Panc1 (cell line): Measurements from ENCODE around the gene SLC4A5. TPM values are rescaled to one million over a fixed set of nuclear protein-coding genes. Genes with fewer than 3 reads are reported as not detected.

Source experiments
- ATAC-seq: fragments of 200-7000 bp; cut with Tn5 transposase; 2 replicates; pipeline ENCODE4 v1.9.1; 2020; ENCODE audit warnings: mild to moderate bottlenecking, moderate library complexity
- BruUV-seq: library from RNA; stranded (reverse); fragments of 400-500 nt; replicated peaks from 2 replicates; lab custom pipeline; 2021; lab: Mats Ljungman, UMichigan
- CTCF ChIA-PET: fragments of 300-600 bp; sonication (Branson Sonifier 250); formaldehyde crosslinking; loops from one replicate; lab custom pipeline; 2022; ENCODE audit warnings: antibody characterized with exemption; lab: Charles Lee
- POLR2A ChIA-PET: fragments of 300-600 bp; sonication (Branson Sonifier 250); formaldehyde crosslinking; loops from one replicate; lab custom pipeline; 2022; ENCODE audit warnings: antibody characterized with exemption; lab: Charles Lee
- DNase-seq: peaks from one replicate; pipeline ENCODE4 v3.0.0-alpha.2; 2010; ENCODE audit warnings: low read depth, low spot score
- H3K27ac ChIP-seq: 2 replicates; pipeline ENCODE4 v1.5.1; 2011; ENCODE audit warnings: mild to moderate bottlenecking, low read length, inconsistent platforms
- H3K27me3 ChIP-seq: fragments of 200-500 bp; sonication (Bioruptor generic); 2 replicates; pipeline ENCODE4 v1.6.0; 2014; ENCODE audit warnings: low read length, inconsistent platforms; ENCODE audit not compliant: control insufficient read depth, insufficient read depth
- H3K36me3 ChIP-seq: fragments of 200-500 bp; sonication (Bioruptor generic); 2 replicates; pipeline ENCODE4 v1.5.1; 2014; ENCODE audit warnings: inconsistent platforms, mild to moderate bottlenecking, low read length, moderate library complexity; ENCODE audit not compliant: control insufficient read depth, insufficient read depth
- H3K4me1 ChIP-seq: 2 replicates; pipeline ENCODE4 v1.5.1; 2011; ENCODE audit warnings: inconsistent platforms, mild to moderate bottlenecking, low read length, moderate library complexity; ENCODE audit not compliant: control insufficient read depth, insufficient read depth
- H3K4me3 ChIP-seq, 2 experiments: 2 replicates each; pipeline ENCODE4 v1.5.1; 2011 to 2012; ENCODE audit warnings: low read depth in 2 of 2, low read length in 2 of 2, mild to moderate bottlenecking in 2 of 2, inconsistent platforms in 1 of 2, moderate library complexity in 1 of 2
- H3K9me3 ChIP-seq: fragments of 200-500 bp; sonication (Bioruptor generic); 2 replicates; pipeline ENCODE4 v1.5.1; 2014; ENCODE audit warnings: low read depth, mild to moderate bottlenecking, inconsistent platforms, low read length, moderate library complexity; ENCODE audit not compliant: control insufficient read depth, insufficient read depth
- POLR2AphosphoS5 ChIP-seq: IDR thresholded peaks from 2 replicates; pipeline ENCODE4 v1.6.1; 2012; ENCODE audit warnings: mild to moderate bottlenecking, low read depth, low read length, moderate library complexity
- SIN3A ChIP-seq: IDR thresholded peaks from 2 replicates; pipeline ENCODE4 v1.6.1; 2012; ENCODE audit warnings: low read depth, mild to moderate bottlenecking, low read length, moderate library complexity, borderline replicate concordance; ENCODE audit not compliant: insufficient read depth
- TCF7L2 ChIP-seq: IDR thresholded peaks from 2 replicates; pipeline ENCODE4 v1.6.1; 2011; ENCODE audit warnings: mild to moderate bottlenecking, low read depth, low read length, inconsistent platforms
- in situ Hi-C: cut with HindIII; loops from 2 replicates; pipeline ENCODE4 v1.10.0; 2016; ENCODE audit warnings: low sequenced_read_pairs, low pct_unique_long_range_greater_than_20kb
- intact Hi-C: fragments of 100-400 bp; cut with micrococcal nuclease; formaldehyde crosslinking; loops from one replicate; pipeline ENCODE4 v1.10.0; 2022; ENCODE audit not compliant: unreplicated experiment
- total RNA-seq: library from RNA; stranded (reverse); gene quantifications from one replicate; pipeline ENCODE4 v1.2.1, GENCODE V29; 2021; ENCODE audit not compliant: unreplicated experiment
- TF ChIP-seq, protein P1 (sequence below), 2 experiments: IDR thresholded peaks; 2 replicates each; pipeline ENCODE4 v1.6.1; 2011 to 2012; ENCODE audit warnings: low read depth in 2 of 2, control low read depth in 1 of 2, low read length in 1 of 2, mild to moderate bottlenecking in 1 of 2, moderate library complexity in 1 of 2; ENCODE audit not compliant: insufficient read depth in 1 of 2
- TF ChIP-seq, protein P2 (sequence below): fragments of 450-650 bp; IDR thresholded peaks from 2 replicates; pipeline ENCODE4 v1.5.1; 2017; ENCODE audit warnings: mild to moderate bottlenecking

Gene SLC4A5
- total RNA-seq, 1 experiment from 2014 or later: 1.2 TPM

DNA sequence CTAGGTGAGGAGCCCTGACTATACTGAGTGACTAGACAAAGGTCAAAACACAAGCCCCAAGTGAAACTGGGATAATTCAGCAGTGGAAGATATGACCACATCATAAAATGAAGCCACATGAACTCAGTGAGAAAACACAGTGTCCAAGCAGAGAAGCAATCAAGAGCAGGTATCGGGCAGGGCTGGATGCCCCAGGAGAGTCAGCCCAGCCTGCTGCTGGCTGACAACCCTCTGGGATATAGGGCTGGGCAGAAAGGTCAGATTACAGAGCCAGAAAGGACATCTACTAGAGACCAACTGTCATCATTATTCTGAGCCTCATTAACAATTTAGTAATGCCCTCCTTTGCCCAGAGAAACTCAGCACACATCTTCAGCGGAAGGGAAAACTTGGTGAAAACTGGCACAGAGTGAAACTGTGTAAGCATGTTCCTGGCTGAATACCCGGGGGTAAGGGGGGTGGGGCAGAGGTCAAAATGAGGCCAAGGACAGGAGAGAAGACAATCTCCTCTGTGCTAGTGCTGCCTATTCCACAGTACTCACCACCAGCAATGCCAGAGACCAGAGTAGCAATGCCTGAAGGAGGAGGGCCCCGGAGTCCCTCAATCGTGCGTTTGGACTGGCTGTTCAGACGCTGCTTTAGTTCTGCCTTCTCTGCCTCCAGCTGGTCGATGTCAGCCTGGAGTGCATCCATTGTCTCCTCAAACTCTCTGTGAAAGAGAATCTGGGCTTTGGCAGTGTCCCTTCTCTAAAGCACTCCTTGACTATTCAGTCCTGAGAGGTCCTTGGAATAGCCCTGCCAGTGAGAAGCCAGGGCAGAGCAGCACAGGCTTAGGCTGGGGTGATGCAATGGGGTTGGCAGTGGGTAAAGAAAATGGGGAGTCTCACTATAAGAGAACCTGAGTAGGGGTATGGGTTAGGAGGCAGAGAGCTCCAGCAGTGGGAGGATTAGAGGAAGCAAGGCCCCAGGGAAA lies 21.6 kb upstream of the SLC4A5 start:
- no peak overlapping the region for H3K4me3 ChIP-seq
- BruUV-seq: no TSS peak
- CTCF ChIA-PET: no interaction called here
- H3K4me1 ChIP-seq: no peaks in the 10 kb centered on the region
- no peak for ATAC-seq
- intact Hi-C loops (no loop called here), in situ Hi-C loops (no loop called here)
- DNase-seq: no peak
- TF ChIP-seq POLR2AphosphoS5 (no peak), TCF7L2 (no peak), SIN3A (no peak)
- TF ChIP-seq, protein P1, sequence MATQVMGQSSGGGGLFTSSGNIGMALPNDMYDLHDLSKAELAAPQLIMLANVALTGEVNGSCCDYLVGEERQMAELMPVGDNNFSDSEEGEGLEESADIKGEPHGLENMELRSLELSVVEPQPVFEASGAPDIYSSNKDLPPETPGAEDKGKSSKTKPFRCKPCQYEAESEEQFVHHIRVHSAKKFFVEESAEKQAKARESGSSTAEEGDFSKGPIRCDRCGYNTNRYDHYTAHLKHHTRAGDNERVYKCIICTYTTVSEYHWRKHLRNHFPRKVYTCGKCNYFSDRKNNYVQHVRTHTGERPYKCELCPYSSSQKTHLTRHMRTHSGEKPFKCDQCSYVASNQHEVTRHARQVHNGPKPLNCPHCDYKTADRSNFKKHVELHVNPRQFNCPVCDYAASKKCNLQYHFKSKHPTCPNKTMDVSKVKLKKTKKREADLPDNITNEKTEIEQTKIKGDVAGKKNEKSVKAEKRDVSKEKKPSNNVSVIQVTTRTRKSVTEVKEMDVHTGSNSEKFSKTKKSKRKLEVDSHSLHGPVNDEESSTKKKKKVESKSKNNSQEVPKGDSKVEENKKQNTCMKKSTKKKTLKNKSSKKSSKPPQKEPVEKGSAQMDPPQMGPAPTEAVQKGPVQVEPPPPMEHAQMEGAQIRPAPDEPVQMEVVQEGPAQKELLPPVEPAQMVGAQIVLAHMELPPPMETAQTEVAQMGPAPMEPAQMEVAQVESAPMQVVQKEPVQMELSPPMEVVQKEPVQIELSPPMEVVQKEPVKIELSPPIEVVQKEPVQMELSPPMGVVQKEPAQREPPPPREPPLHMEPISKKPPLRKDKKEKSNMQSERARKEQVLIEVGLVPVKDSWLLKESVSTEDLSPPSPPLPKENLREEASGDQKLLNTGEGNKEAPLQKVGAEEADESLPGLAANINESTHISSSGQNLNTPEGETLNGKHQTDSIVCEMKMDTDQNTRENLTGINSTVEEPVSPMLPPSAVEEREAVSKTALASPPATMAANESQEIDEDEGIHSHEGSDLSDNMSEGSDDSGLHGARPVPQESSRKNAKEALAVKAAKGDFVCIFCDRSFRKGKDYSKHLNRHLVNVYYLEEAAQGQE (IDR thresholded peaks at IDR 0.05; ENCODE audit: insufficient read depth in 1 of 2, low read depth in 2 of 2, low read length in 1 of 2): no peak
- TF ChIP-seq, protein P2, sequence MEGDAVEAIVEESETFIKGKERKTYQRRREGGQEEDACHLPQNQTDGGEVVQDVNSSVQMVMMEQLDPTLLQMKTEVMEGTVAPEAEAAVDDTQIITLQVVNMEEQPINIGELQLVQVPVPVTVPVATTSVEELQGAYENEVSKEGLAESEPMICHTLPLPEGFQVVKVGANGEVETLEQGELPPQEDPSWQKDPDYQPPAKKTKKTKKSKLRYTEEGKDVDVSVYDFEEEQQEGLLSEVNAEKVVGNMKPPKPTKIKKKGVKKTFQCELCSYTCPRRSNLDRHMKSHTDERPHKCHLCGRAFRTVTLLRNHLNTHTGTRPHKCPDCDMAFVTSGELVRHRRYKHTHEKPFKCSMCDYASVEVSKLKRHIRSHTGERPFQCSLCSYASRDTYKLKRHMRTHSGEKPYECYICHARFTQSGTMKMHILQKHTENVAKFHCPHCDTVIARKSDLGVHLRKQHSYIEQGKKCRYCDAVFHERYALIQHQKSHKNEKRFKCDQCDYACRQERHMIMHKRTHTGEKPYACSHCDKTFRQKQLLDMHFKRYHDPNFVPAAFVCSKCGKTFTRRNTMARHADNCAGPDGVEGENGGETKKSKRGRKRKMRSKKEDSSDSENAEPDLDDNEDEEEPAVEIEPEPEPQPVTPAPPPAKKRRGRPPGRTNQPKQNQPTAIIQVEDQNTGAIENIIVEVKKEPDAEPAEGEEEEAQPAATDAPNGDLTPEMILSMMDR: no peak
- H3K9me3 ChIP-seq: no peaks in the 10 kb centered on the region
- no peaks in the 10 kb centered on the region for H3K27me3 ChIP-seq
- no peak overlapping the region for H3K27ac ChIP-seq
- peaks cover 20% of the 10 kb centered on the region for H3K36me3 ChIP-seq
- POLR2A ChIA-PET: no interaction called here

DNA sequence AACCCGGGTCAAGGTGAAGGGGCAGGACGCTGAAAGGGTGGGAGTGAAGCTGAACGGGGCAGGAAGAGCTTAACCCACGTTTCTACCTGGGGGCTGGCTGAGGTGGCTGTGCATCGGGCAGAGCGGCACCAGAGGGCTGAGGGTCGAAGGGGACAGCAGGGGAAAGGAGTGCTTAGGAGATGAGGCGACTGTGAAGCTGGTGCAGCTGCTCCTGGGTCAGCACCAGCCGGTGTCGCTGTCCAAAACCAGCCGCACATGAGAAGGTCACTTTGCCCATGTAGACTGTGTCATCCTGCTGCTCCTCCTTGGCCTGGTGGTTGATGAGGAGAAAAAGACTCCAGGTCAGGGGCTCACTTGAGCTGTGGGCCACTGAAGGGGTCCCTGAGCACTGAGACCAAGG lies 18.1 kb upstream of the SLC4A5 start:
- intact Hi-C loops (no loop called here), in situ Hi-C loops (no loop called here)
- DNase-seq (no peak), ATAC-seq (no peak)
- Histone ChIP-seq H3K27me3 (no peaks in the 10 kb centered on the region), H3K4me3 (no peak overlapping the region), H3K9me3 (no peaks in the 10 kb centered on the region), H3K27ac (no peak overlapping the region), H3K36me3 (peaks cover 2% of the 10 kb centered on the region), H3K4me1 (no peaks in the 10 kb centered on the region)
- POLR2A ChIA-PET: no interaction called here
- TF ChIP-seq POLR2AphosphoS5 (no peak), TCF7L2 (no peak), SIN3A (no peak)
- TF ChIP-seq, protein P1 (IDR thresholded peaks at IDR 0.05; ENCODE audit: insufficient read depth in 1 of 2, low read depth in 2 of 2, low read length in 1 of 2): no peak
- TF ChIP-seq, protein P2: no peak
- CTCF ChIA-PET: no interaction called here
- BruUV-seq: TSS peak; percentile 79
